Thyroid gland (tissue), 4 donors: ENCODE results near the gene GALNT2.

Experiments used
- POLR2A ChIP-seq, 2 donors: fragments of 450-650 bp; IDR thresholded peaks; one replicate each; pipeline ENCODE4 v1.6.1; 2017; ENCODE audit warnings: antibody characterized with exemption in 2 of 2, mild to moderate bottlenecking in 2 of 2, moderate library complexity in 1 of 2
- TF ChIP-seq, protein P1 (sequence below), 6 experiments: fragments of 200-600 bp in 3 of 6; fragments of 450-650 bp in 3 of 6; sonication (generic) in 3 of 6; IDR thresholded peaks; one replicate each; pipeline ENCODE4 v1.5.1; 2016 to 2019; ENCODE audit warnings: antibody characterized with exemption in 6 of 6, mild to moderate bottlenecking in 2 of 6, inconsistent platforms in 1 of 6, moderate library complexity in 1 of 6

DNA sequence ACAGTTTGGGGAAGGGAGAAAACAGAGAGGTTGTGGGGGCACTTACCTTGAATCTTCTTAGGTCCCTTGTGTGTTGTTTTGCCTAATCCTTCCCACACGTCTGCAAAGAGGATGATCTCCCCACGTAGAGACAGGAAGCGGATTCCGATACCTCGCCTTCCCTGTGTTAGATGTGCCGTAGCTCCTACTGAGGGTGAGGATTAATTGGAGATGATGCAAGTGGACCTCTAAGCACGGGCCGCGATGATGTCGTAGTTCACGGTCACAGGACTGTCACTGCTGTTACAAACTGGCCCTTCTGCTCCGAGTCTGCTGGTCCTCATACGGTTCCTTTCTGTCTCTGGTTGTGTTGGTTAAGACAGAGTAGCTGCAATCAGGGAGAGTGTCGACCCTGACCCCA, 27.7 kb downstream of the GALNT2 start:
- TF ChIP-seq, protein P1, sequence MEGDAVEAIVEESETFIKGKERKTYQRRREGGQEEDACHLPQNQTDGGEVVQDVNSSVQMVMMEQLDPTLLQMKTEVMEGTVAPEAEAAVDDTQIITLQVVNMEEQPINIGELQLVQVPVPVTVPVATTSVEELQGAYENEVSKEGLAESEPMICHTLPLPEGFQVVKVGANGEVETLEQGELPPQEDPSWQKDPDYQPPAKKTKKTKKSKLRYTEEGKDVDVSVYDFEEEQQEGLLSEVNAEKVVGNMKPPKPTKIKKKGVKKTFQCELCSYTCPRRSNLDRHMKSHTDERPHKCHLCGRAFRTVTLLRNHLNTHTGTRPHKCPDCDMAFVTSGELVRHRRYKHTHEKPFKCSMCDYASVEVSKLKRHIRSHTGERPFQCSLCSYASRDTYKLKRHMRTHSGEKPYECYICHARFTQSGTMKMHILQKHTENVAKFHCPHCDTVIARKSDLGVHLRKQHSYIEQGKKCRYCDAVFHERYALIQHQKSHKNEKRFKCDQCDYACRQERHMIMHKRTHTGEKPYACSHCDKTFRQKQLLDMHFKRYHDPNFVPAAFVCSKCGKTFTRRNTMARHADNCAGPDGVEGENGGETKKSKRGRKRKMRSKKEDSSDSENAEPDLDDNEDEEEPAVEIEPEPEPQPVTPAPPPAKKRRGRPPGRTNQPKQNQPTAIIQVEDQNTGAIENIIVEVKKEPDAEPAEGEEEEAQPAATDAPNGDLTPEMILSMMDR (IDR thresholded peaks at IDR 0.05): no peak
- TF ChIP-seq POLR2A (IDR thresholded peaks at IDR 0.05): no peak
